Right lobe of liver (tissue), 4 donors: ENCODE results near the gene DAPK1.

ENCODE experiments used
- POLR2A ChIP-seq: fragments of 450-650 bp; IDR thresholded peaks from one replicate; pipeline ENCODE4 v1.6.1; 2017; ENCODE audit warnings: antibody characterized with exemption, mild to moderate bottlenecking
- TF ChIP-seq, protein P1 (sequence below), 4 donors: fragments of 200-600 bp in 3 of 4; fragments of 450-650 bp in 1 of 4; IDR thresholded peaks; one replicate each; pipeline versions ENCODE4 v1.5.1 to v1.8.0; 2016 to 2022; ENCODE audit warnings: antibody characterized with exemption in 4 of 4, mild to moderate bottlenecking in 2 of 4
- donor health status: DM: no; HTN: no; CAD: no.
- donor health status: DM: no; HTN: no; CAD: no.
- donor health status: DM: no; HTN: yes; CAD: no.

DNA sequence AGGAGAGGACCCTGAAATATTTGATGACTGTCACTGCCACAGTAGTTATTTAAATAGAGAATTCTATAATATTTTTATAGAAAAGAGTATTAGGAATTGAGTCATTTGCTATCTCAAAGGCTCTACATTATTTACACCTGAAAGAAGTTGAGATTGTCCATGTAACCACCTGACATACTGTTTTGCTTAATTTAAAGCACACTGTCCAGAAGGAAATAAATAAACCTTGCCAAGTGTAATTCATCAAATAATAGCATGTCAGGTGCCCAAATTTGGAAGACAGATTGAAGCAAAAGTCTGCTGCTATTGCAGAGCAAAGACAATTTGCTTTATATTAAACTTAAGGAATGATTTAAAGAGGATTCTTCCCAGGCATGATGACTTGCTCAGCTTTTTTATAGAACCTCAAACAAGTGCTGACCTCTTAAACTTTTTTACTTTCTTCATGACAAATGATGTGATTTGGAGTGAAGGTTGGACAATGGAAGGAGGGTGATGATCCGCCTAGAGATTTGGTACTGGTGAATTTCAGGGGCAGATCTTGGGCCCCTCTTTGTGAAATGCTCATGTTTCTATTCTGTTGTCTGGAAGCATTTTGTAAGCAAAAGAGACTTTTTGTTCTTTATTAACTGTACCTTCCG lies 65.0 kb downstream of the DAPK1 start:
- TF ChIP-seq, protein P1, sequence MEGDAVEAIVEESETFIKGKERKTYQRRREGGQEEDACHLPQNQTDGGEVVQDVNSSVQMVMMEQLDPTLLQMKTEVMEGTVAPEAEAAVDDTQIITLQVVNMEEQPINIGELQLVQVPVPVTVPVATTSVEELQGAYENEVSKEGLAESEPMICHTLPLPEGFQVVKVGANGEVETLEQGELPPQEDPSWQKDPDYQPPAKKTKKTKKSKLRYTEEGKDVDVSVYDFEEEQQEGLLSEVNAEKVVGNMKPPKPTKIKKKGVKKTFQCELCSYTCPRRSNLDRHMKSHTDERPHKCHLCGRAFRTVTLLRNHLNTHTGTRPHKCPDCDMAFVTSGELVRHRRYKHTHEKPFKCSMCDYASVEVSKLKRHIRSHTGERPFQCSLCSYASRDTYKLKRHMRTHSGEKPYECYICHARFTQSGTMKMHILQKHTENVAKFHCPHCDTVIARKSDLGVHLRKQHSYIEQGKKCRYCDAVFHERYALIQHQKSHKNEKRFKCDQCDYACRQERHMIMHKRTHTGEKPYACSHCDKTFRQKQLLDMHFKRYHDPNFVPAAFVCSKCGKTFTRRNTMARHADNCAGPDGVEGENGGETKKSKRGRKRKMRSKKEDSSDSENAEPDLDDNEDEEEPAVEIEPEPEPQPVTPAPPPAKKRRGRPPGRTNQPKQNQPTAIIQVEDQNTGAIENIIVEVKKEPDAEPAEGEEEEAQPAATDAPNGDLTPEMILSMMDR (IDR thresholded peaks at IDR 0.05), result no peak
- no peak for TF ChIP-seq POLR2A
